HCT116 (cell line): ENCODE measurements around the gene AP1M1.

Experiments used
- POLR2A ChIP-seq: IDR thresholded peaks from 2 replicates; pipeline ENCODE4 v1.7.0; 2011; ENCODE audit warnings: borderline replicate concordance; ENCODE audit not compliant: insufficient read depth, insufficient read length; ENCODE audit errors: extremely low read depth
- POLR2AphosphoS5 ChIP-seq: IDR thresholded peaks from 2 replicates; pipeline ENCODE4 v1.6.1; 2011; ENCODE audit warnings: mild to moderate bottlenecking, low read depth, low read length, moderate library complexity
- ZFX ChIP-seq: fragments of 450-650 bp; IDR thresholded peaks from 2 replicates; pipeline ENCODE4 v1.6.1; 2017
- TF ChIP-seq, protein P1 (sequence below): IDR thresholded peaks from 2 replicates; pipeline ENCODE4 v1.6.1; 2011; ENCODE audit warnings: mild to moderate bottlenecking, low read length, moderate library complexity; ENCODE audit not compliant: insufficient replicate concordance; ENCODE audit errors: extremely low read depth

- TF ChIP-seq POLR2A (no peak), ZFX (no peak), POLR2AphosphoS5 (no peak)
- TF ChIP-seq, protein P1, sequence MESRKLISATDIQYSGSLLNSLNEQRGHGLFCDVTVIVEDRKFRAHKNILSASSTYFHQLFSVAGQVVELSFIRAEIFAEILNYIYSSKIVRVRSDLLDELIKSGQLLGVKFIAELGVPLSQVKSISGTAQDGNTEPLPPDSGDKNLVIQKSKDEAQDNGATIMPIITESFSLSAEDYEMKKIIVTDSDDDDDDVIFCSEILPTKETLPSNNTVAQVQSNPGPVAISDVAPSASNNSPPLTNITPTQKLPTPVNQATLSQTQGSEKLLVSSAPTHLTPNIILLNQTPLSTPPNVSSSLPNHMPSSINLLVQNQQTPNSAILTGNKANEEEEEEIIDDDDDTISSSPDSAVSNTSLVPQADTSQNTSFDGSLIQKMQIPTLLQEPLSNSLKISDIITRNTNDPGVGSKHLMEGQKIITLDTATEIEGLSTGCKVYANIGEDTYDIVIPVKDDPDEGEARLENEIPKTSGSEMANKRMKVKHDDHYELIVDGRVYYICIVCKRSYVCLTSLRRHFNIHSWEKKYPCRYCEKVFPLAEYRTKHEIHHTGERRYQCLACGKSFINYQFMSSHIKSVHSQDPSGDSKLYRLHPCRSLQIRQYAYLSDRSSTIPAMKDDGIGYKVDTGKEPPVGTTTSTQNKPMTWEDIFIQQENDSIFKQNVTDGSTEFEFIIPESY: no peak
Measured at GRCh38 chr19:16284505-16284904, 86.8 kb downstream of the AP1M1 start.
